Adrenal gland (tissue), 5 donors: ENCODE measurements around the gene HSD17B14.

Experiments
- POLR2A ChIP-seq, 2 donors: fragments of 450-650 bp; IDR thresholded peaks; one replicate each; pipeline ENCODE4 v1.6.1; 2017; ENCODE audit warnings: antibody characterized with exemption in 2 of 2, mild to moderate bottlenecking in 2 of 2, moderate library complexity in 1 of 2
- TF ChIP-seq, protein P1 (sequence below), 6 experiments: fragments of 450-650 bp in 4 of 6; fragments of 200-600 bp in 2 of 6; sonication (generic) in 1 of 6; IDR thresholded peaks; 1 replicate in 5 of 6; 2 replicates in 1 of 6; pipeline versions ENCODE4 v1.5.1 to v1.8.0; 2016 to 2021; ENCODE audit warnings: antibody characterized with exemption in 6 of 6, mild to moderate bottlenecking in 2 of 6, moderate library complexity in 1 of 6
- donor health status: DM: no; HTN: no; CAD: no.

DNA sequence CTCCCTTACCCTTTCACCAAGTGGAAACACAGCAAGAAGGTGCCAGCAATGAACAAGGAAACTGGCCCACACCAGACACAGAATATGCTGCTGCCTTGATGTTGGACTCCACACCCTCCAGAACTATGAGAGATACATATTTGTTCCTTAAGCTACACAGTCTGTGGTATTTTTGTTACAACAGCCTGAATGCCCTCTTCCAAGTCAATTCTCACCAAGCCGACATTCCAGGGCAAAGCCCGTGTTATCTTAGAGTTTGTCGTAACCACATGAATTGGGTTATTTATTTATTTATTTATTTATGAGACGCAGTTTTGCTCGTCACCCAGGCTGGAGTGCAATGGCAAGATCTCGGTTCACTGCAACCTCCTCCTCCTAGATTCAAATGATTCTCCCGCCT is 66.0 kb downstream of the HSD17B14 start:
- TF ChIP-seq, protein P1, sequence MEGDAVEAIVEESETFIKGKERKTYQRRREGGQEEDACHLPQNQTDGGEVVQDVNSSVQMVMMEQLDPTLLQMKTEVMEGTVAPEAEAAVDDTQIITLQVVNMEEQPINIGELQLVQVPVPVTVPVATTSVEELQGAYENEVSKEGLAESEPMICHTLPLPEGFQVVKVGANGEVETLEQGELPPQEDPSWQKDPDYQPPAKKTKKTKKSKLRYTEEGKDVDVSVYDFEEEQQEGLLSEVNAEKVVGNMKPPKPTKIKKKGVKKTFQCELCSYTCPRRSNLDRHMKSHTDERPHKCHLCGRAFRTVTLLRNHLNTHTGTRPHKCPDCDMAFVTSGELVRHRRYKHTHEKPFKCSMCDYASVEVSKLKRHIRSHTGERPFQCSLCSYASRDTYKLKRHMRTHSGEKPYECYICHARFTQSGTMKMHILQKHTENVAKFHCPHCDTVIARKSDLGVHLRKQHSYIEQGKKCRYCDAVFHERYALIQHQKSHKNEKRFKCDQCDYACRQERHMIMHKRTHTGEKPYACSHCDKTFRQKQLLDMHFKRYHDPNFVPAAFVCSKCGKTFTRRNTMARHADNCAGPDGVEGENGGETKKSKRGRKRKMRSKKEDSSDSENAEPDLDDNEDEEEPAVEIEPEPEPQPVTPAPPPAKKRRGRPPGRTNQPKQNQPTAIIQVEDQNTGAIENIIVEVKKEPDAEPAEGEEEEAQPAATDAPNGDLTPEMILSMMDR (IDR thresholded peaks at IDR 0.05) = no peak
- TF ChIP-seq POLR2A (IDR thresholded peaks at IDR 0.05) = no peak
